Neural cell (in vitro differentiated cells): ENCODE measurements around the gene IFTAP.

ENCODE experiments used
- CTCF ChIP-seq: fragments of 450-650 bp; IDR thresholded peaks from 2 replicates; pipeline ENCODE4 v1.5.1; 2014; ENCODE audit warnings: antibody characterized with exemption, mild to moderate bottlenecking, moderate library complexity; ENCODE audit not compliant: poor library complexity, severe bottlenecking
- EP300 ChIP-seq: fragments of 450-650 bp; conservative IDR thresholded peaks from 2 replicates; pipeline ENCODE4 v1.6.1; 2014; ENCODE audit warnings: antibody characterized with exemption, mild to moderate bottlenecking, moderate library complexity; ENCODE audit not compliant: poor library complexity, severe bottlenecking
- EZH2 ChIP-seq: fragments of 200-600, 300-800 bp; shearing (Covaris generic), sonication (generic); IDR thresholded peaks from 2 replicates; pipeline ENCODE4 v1.6.1; 2014; ENCODE audit warnings: antibody characterized with exemption, low read length, borderline replicate concordance, mild to moderate bottlenecking; ENCODE audit not compliant: insufficient read depth, poor library complexity, severe bottlenecking

- TF ChIP-seq EZH2 (no peak), EP300 (no peak), CTCF (no peak)
Observed at GRCh38 chr11:36609383-36609782, 15.1 kb downstream of the IFTAP start.
